ENCODE measurements around the gene NUDCD3.

Gene NUDCD3

GRCh38 chr7:44490351-44491200, at the start of gene NUDCD3:
TSS of gene NUDCD3 (minus strand) at chr7:44490658. CDS start at chr7:44490600, 58 bp downstream.
- Mint-ChIP-seq H3K27ac (peak within 1 kb of the TSS; percentile 92 to 96 (median 95)), H3K9me3 (no peaks in the 10 kb centered on the region), H3K27me3 (ENCODE audit: low read depth) (peaks cover 5% of the 10 kb centered on the region), H3K4me1 (peaks cover 38% of the 10 kb centered on the region), H3K36me3 (ENCODE audit: low read depth) (peaks cover 19% of the 10 kb centered on the region), H3K4me3 (peak within 1 kb of the TSS; percentile 83 to 90 (median 88))
- TF ChIP-seq CTCF (IDR thresholded peaks at IDR 0.05; ENCODE audit: unreplicated experiment in 3 of 3): peak in 1 of 3 experiments; percentile 10

- Mint-ChIP-seq H3K36me3 (ENCODE audit: low read depth) (no peaks in the 10 kb centered on the region), H3K27ac (peak overlapping the region in 1 of 3 experiments; percentile 63), H3K4me1 (no peaks in the 10 kb centered on the region), H3K9me3 (no peaks in the 10 kb centered on the region), H3K27me3 (ENCODE audit: low read depth) (peaks cover under 1% of the 10 kb centered on the region), H3K4me3 (no peak overlapping the region)
- no peak for TF ChIP-seq CTCF (IDR thresholded peaks at IDR 0.05; ENCODE audit: unreplicated experiment in 3 of 3)
Observed at GRCh38 chr7:44539669-44540506, 49.4 kb upstream of the NUDCD3 start.

- no peak for TF ChIP-seq CTCF (IDR thresholded peaks at IDR 0.05; ENCODE audit: unreplicated experiment in 3 of 3)
- H3K4me1 Mint-ChIP-seq: no peaks in the 10 kb centered on the region
- H3K4me3 Mint-ChIP-seq: no peak overlapping the region
- H3K36me3 Mint-ChIP-seq (ENCODE audit: low read depth): no peaks in the 10 kb centered on the region
- no peak overlapping the region for H3K27ac Mint-ChIP-seq
- H3K27me3 Mint-ChIP-seq (ENCODE audit: low read depth): peaks cover 5% of the 10 kb centered on the region
- H3K9me3 Mint-ChIP-seq: no peaks in the 10 kb centered on the region
Observed at GRCh38 chr7:44538798-44539668, 48.6 kb upstream of the NUDCD3 start.

GRCh38 chr7:44538093-44538797, 47.8 kb upstream of the NUDCD3 start:
- Mint-ChIP-seq H3K27me3 (ENCODE audit: low read depth) (peaks cover 5% of the 10 kb centered on the region), H3K4me3 (no peak overlapping the region), H3K9me3 (no peaks in the 10 kb centered on the region), H3K4me1 (no peaks in the 10 kb centered on the region), H3K36me3 (ENCODE audit: low read depth) (no peaks in the 10 kb centered on the region), H3K27ac (no peak overlapping the region)
- TF ChIP-seq CTCF (IDR thresholded peaks at IDR 0.05; ENCODE audit: unreplicated experiment in 3 of 3): no peak

- Mint-ChIP-seq H3K4me1 (no peaks in the 10 kb centered on the region), H3K9me3 (no peaks in the 10 kb centered on the region), H3K4me3 (no peak overlapping the region), H3K27ac (no peak overlapping the region), H3K27me3 (ENCODE audit: low read depth) (peaks cover 5% of the 10 kb centered on the region), H3K36me3 (ENCODE audit: low read depth) (no peaks in the 10 kb centered on the region)
- no peak for TF ChIP-seq CTCF (IDR thresholded peaks at IDR 0.05; ENCODE audit: unreplicated experiment in 3 of 3)
Observed at GRCh38 chr7:44537442-44537841, 47.0 kb upstream of the NUDCD3 start.

Data from nephron (organoid).